ENCODE measurements around the gene CCDC80.

Gene CCDC80, protein sequence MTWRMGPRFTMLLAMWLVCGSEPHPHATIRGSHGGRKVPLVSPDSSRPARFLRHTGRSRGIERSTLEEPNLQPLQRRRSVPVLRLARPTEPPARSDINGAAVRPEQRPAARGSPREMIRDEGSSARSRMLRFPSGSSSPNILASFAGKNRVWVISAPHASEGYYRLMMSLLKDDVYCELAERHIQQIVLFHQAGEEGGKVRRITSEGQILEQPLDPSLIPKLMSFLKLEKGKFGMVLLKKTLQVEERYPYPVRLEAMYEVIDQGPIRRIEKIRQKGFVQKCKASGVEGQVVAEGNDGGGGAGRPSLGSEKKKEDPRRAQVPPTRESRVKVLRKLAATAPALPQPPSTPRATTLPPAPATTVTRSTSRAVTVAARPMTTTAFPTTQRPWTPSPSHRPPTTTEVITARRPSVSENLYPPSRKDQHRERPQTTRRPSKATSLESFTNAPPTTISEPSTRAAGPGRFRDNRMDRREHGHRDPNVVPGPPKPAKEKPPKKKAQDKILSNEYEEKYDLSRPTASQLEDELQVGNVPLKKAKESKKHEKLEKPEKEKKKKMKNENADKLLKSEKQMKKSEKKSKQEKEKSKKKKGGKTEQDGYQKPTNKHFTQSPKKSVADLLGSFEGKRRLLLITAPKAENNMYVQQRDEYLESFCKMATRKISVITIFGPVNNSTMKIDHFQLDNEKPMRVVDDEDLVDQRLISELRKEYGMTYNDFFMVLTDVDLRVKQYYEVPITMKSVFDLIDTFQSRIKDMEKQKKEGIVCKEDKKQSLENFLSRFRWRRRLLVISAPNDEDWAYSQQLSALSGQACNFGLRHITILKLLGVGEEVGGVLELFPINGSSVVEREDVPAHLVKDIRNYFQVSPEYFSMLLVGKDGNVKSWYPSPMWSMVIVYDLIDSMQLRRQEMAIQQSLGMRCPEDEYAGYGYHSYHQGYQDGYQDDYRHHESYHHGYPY

DNA sequence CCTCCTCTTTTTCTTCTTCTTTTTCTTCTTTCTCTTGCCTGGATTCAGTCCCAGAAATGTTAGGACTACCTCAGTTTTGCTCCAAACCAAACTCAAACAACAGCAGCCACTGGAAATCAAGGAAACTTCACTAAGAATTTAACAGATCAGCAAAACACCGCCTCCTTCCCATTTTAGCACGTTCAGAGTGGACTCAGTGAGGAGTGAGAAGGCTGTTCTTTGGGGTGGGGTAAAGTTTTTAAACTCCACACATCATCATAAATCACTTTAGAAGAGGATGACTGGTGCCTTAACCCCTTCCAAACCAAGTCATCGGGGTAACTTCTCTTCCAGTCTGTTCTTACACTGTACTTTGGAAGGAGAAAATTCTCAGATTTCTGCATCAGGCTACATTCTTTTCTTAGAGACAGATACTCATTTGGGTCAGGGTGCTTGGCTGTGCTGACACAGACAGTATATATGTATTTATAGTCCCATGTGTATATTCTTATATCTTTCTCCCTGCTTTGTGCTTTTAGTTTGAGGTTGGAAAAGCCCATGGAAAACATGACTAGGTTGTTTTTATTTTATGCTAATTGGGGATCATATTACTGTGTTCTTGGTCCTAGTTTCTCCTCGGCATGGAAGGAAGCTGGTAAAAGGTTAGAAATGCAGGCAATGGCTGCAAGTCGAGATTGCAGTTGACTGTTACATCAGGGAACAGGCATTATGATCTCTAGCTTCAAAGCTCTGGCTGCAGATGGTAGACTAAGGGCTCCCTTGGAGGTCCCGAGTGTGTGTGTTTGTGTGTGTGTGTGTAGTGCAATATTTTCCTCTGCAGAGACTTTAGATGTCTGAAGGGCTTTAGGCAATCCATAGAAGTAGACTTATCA is at the start of gene CCDC80:
CCDC80 (minus strand) TSS at position 214 of the 872 bp plus-strand sequence. CDS start 1,238 bp downstream, outside the sequence.
- no peak for DNase-seq

GRCh38 chr3:112689989-112690388 is 49.0 kb upstream of the CCDC80 start:
- DNase-seq: no peak

GRCh38 chr3:112689385-112689784 is 48.4 kb upstream of the CCDC80 start:
- DNase-seq: no peak

GRCh38 chr3:112688819-112689218 is 47.9 kb upstream of the CCDC80 start:
- DNase-seq: no peak

DNA sequence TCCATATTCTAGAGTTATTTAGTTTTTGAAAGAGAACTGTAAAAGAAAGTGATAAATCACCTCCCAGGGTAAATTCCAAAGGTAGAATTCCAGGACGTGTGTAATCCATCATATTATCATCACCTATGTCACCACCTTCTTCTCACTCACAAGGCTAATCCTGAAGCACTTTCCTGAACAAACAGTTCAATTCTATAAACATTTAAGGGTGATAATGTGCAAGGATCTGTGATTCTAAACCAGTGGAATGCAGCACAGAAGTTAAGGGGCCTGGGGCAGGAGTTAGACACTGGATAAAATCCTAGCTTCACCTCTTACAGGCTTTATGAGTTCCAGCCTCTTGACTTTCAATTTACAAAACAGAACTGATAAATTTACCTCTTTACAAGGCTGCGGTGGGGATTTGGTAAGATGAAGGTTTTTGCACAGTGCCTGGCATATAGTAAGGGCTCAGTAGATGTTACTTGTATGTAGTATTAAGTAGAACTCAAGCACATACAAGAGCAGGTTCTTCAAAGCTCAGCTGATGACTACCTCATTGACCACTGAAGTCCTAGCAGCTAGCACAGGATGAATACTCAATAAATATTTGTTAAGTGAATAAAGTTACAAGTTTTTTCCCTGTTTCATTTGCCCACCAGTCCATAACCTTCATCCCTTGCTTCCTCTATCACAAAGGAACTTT is 47.3 kb upstream of the CCDC80 start:
- no peak for DNase-seq

DNA sequence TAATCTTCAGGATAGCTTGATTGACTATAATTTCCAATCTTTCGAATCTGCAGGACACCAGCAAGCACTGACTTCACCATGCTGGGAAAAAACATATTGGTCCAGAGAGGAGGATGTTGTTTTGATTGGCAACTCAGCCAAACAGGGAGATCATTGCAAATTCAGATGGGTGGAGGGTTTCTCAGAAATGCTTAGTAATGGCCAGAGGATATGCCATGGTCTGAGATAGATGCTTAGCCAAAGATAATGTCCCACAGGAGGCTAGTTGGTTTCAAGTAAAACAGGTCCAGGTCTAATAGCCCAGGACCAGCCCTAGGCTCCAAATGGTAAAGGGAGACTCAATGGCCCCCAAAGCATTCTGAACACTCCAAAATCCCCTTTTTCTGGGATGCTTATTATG is 46.7 kb upstream of the CCDC80 start:
- DNase-seq: no peak

DNA sequence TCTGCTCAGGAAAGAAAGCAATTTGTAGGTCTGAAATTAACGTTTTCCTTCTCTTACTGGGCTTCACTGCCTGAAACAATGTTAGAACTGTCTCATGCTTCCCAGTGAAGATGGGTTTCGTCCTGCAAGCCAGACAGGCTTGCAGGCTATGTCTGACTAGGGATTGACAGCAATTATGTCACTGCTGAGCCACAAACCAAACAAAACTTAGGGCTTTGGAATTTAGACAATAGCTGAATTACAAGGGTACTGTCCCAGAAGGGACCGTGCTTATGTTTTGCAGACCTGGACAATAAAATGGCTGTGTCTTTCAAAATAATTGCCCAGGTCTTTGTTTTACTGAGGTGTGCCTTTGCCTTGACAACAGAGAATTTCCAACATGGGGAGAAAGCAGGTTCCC is 46.3 kb upstream of the CCDC80 start:
- no peak for DNase-seq

GRCh38 chr3:112685956-112686799 is 45.2 kb upstream of the CCDC80 start:
- DNase-seq: no peak

DNA sequence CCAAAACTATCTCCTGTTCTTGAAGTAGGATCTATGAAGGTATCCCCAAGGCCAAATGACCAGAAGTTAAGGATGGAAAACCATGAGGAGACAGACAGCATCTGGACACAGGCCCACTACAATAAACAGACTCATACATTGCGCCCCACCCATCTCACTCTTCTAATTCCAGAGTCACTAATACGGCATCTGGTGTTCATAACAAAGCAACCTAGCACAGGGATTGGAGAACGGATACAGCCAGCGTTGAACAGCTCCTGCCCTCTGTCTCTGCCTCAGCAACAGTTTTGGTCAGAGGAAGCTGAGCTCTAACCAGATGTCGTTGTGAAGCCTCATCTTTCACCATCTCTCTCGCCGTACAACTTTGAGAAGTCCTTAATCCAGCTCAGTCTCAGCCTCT is 44.5 kb upstream of the CCDC80 start:
- DNase-seq: no peak

GRCh38 chr3:112682361-112682760 is 41.4 kb upstream of the CCDC80 start:
- no peak for DNase-seq

DNA sequence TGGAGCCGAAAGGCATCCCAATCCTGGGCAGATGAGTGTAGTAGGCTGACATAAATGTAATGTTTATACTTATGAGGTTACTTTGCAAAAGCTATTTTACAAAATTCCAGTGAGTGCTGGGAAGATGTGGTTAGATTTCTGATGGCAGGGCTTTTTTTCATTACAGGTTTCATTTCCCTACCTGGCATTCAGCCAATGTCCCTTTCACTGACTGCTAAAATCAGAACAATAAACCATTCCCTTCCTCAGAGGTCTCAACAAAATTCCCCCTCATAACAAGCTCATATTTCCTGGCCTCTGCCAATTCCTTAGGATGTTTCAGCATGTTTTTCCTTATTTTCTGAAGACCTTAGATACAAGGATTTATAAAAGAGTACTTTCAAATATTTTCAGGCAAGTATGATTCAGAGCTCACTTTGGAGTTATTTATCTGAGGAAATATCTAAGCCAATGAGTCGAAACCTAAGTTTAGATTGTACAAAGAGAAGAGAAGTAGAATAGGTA is 40.9 kb upstream of the CCDC80 start:
- DNase-seq: no peak

DNA sequence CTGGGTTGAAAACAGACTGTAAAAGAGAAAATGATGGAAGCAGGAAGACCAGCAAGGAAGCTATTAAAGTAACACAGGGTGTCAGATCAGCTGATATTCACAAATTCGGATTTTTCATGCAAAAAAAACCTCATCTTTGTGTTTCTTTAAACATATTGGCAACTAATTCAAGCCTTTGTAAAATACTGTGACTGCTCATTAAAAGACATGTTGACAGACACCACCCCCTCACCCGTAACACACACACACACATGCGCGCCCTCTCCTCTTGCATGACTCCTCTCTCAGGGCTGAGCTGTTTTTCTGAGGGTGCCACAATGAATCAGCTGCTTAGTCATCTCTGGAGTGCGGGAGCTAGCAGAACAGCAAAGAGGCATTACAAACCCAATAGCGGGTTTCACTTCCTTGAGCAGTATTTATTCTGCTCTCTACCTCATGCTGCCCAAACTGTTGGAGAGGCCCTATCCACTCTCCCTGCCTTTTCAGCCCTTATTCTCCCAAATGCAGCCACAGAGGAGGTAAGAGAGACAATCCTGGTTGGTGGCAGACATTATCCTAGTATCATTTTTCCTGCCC is 35.8 kb upstream of the CCDC80 start:
- DNase-seq: no peak

DNA sequence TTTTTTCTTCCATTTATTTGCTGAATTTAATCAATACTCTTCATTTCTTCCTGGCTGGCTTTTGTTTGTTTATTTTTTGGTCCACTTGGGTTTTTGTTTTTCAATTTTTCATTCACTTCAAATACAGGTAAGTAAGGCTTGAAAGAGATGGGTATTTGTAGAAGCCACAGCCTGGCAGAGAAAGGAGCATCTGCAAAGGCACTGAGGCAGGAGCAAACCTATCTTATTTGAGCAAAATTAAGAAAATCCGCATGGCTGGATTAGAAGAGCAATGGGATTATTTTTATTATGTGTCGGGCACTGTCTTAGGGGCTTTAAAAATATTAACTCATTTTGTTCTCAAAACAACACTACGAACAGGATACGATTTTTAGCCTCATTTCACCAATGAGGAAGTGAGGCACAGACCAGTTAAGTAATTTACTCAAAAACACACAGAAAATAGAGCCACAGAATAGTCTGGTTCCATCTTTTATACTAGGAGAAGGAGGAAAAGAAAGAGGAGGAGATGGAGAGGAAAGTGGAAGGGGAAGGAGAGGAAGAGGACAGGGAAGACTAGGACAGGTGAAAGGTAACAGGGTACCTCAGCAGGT is 35.1 kb upstream of the CCDC80 start:
- DNase-seq: no peak

DNA sequence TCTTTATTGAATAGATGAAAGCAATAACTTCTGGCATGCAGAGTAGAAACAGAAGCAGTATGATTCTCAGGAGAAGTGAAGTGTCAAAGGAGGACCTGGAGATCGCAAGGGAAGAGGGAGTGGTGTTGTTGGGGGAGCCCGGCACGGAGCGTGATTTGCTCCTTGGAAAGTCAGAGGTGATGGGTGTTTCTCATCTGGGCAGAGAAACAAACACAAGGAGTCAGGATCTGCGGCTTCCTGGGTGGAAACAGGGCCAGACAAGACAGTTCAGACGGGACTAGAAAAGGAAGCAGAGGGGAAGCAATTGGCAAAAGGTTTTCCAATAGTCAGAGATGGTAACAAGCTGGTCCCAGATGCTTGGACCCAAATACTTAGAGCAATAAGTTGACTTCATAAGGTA is 34.4 kb upstream of the CCDC80 start:
- DNase-seq: no peak

DNA sequence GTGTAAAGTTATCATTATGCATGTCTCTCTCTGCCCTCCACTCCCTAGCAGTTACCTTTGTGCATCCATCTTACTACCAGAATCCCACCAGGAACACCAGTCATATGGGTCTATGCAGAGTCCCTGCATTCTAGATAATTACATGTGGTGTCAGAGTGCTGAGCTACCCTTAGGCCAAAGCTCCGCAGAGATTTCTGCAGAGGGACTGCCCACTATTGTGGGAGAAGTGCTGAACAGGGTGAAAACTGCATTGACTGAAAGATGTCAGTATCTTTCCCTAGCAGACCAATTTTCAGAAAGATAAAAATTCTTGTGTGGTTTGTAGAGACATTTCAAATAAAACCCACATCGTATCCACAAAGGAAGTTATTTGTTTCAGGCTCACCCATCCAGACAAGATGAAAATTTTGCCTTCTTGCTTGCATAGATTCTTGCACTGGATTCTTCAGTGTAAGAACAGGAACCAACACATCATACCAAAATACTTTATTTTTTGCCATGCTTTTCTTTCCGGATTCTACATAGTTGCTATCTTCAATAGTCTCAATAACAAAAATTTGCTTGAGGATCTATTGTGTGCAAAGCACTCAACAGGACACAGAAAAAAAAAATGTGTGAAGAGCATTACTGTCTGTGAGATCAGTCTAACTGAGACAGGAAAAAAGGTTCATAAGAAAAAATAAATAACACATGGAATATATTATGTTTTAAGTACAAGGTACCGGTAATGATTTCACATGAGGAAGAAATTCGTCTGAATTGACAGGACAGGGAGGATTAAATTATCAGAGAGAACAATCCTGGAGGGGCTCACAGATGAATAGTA is 32.0 kb upstream of the CCDC80 start:
- DNase-seq: no peak

GRCh38 chr3:112671930-112672715 is 31.2 kb upstream of the CCDC80 start:
- no peak for DNase-seq

GRCh38 chr3:112670824-112671223 is 29.9 kb upstream of the CCDC80 start:
- no peak for DNase-seq

GRCh38 chr3:112667599-112667998 is 26.7 kb upstream of the CCDC80 start:
- DNase-seq: no peak
